ENCODE results near the gene DLGAP5.
A peak's percentile ranks its signal among the peaks of the same experiment; 100 is the strongest.

Gene DLGAP5

DNA sequence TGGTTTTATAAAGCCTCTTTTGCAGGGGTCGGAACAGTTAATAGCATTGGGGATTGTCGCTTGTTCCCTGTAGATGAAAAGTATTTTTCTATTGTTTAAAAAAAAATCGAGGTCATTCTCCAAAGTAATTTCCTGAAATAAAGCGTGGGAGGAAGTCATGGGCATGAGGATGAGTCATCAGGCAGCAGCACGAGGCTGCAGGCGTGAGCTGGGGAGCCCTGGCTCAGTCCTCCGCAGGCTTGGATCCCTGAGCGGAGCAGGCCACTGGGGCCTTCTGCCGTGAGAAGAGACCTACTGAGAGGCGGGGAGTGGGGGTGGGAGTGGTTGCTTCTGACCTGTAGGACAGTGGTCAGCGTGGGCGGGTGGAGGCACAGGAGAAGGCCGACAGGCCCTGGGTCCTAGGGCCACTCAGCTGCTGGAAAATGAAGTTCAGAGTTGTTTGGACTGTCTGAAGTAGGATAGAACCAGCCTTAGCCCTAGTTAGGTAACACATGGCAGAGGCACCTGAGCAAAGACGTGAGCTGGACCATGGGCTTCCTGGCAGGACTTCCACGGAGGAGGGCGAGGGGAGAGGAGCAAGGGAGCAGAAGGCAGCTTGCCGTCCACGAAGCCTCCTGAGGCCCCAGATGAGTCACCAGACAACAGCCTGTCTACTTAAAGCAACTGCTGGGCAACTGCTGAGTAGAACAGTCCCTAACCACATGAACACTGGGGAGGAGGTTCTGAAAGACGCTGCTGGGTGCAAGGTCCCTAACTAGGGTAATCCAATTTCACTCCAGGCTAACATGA, 83.4 kb downstream of the DLGAP5 start:
- no peak for DNase-seq

DNA sequence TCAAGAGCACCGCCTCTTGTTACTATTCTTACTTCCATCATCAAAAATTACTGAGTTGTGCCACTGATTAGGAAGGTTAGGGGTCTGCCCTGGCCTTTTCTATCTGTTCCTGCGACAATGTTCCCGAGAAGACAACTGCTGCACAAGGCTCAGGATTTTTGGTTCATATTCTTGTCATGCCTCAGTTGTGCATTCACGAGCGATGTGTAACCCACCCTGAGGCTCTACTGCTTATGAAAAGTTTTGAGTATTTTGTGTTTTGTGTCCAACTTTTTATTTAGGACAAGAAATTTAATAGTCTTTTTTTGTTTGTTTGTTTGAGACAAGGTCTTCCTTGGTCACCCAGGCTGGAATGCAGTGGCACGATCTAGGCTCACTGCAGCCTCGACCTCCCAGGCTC, 85.4 kb downstream of the DLGAP5 start:
- DNase-seq, result no peak

- no peak for DNase-seq
Observed at GRCh38 chr14:55103971-55104954, 87.1 kb downstream of the DLGAP5 start.

GRCh38 chr14:55103005-55103640, 88.3 kb downstream of the DLGAP5 start:
- DNase-seq, result peak; percentile 39

DNA sequence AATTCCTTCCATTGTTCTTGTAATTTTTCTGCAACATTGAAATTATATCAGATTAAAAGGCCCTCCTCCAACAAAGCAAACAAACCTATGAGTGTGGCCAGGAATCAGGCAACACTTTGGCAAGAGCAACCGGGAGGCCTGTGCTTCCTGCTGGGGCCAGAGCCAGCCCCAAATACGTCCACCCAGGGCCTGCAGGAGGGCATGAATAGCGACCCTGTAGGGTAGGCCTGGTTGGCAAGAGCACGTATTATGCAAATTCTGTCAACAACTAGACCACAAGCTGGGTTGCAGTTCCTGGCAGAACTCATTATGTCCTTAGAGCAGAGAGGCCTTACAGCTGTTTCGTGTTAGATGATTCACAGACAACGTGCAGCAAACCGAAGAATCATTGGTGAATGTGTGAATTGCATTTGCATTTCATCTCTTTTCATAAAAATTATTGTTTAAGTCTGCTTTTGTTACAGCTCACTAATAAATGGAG, 89.2 kb downstream of the DLGAP5 start:
- DNase-seq, result peak; percentile 32

- DNase-seq, result no peak
Observed at GRCh38 chr14:55101698-55102097, 89.7 kb downstream of the DLGAP5 start.

DNA sequence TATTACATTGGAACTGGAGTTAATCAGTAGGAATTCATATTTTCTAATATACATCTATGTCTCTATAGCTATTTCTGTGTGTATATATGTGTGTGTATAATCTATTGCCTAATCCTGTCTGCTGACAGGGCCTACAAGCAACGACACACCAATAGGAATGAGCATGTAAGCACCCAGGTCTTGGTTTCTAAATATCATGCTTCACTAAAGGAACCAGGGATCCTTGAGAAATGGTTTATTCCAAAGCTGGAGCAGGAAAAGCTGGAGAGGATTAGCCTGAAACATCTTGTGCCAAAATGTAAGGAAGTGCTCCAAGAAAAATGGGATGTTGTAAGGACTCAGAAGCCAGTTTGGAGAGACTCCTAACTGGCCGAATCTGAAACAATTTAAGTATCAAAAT, 91.6 kb downstream of the DLGAP5 start:
- no peak for DNase-seq

DNA sequence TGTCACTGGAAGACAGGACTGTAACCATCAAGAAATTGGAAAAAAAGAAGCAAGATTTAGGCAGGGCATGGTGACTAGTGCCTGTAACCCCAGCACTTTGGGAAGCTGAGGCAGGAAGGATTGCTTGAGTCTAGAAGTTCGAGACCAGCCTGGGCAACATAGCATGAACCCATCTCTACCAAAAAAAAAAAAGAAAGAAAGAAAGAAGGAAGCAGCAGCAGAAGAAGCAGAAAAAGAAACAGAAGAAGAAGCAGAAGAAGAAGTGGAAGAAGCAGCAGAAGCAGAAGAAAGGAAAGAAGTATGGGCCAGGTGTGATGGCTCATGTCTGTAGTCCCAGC, 92.9 kb downstream of the DLGAP5 start:
- no peak for DNase-seq
